Gastrocnemius medialis (tissue), 4 donors: ENCODE data around the gene CRX.

ENCODE experiments used
- POLR2A ChIP-seq, 2 donors: fragments of 450-650 bp; IDR thresholded peaks; one replicate each; pipeline ENCODE4 v1.6.1; 2017; ENCODE audit warnings: antibody characterized with exemption in 2 of 2, mild to moderate bottlenecking in 2 of 2, moderate library complexity in 2 of 2
- TF ChIP-seq, protein P1 (sequence below), 5 experiments: fragments of 450-650 bp in 3 of 5; fragments of 200-600 bp in 2 of 5; sonication (generic) in 2 of 5; IDR thresholded peaks in 4 of 5; conservative IDR thresholded peaks in 1 of 5; 1 replicate in 4 of 5; 2 replicates in 1 of 5; pipeline ENCODE4 v1.5.1; 2016 to 2019; ENCODE audit warnings: antibody characterized with exemption in 5 of 5, mild to moderate bottlenecking in 3 of 5, moderate library complexity in 3 of 5

DNA sequence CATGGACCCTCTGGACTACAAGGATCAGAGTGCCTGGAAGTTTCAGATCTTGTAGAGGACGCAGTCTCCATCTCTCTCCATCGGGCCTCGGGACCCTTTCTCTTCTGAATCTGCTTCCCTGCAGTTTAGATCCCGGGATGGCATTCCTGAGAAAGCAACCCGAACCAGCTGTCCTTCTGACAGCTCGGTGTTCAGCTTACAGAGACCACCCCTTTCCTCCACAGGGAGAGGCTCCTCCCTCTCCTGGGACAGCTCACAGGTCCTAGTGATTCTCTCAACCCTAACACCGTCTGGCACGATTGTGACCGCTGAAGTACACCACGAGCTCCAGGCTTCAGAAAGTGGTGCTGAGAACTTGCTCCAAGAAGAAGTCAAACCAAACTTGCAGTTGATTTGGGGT, 18.2 kb downstream of the CRX start:
- TF ChIP-seq, protein P1, sequence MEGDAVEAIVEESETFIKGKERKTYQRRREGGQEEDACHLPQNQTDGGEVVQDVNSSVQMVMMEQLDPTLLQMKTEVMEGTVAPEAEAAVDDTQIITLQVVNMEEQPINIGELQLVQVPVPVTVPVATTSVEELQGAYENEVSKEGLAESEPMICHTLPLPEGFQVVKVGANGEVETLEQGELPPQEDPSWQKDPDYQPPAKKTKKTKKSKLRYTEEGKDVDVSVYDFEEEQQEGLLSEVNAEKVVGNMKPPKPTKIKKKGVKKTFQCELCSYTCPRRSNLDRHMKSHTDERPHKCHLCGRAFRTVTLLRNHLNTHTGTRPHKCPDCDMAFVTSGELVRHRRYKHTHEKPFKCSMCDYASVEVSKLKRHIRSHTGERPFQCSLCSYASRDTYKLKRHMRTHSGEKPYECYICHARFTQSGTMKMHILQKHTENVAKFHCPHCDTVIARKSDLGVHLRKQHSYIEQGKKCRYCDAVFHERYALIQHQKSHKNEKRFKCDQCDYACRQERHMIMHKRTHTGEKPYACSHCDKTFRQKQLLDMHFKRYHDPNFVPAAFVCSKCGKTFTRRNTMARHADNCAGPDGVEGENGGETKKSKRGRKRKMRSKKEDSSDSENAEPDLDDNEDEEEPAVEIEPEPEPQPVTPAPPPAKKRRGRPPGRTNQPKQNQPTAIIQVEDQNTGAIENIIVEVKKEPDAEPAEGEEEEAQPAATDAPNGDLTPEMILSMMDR (IDR thresholded peaks at IDR 0.05 in 4 of 5, conservative IDR thresholded peaks at IDR 0.05 in 1 of 5), result no peak
- TF ChIP-seq POLR2A (IDR thresholded peaks at IDR 0.05), result no peak
